Smooth muscle cell (in vitro differentiated cells): ENCODE data around the gene PAXIP1. TPM values are rescaled to one million over a fixed set of nuclear protein-coding genes. Genes with fewer than 3 reads are reported as not detected.

Experiments
- DNase-seq: peaks from one replicate; lab custom pipeline; 2025; ENCODE audit not compliant: unreplicated experiment; lab: John Stamatoyannopoulos, UW
- H2AFZ ChIP-seq: fragments of 200-600 bp; sonication (generic); 2 replicates; pipeline ENCODE4 v1.6.0; 2016; ENCODE audit warnings: antibody characterized with exemption, low read depth, mild to moderate bottlenecking
- H3F3A ChIP-seq: fragments of 200-600 bp; sonication (generic); 2 replicates; pipeline ENCODE4 v1.6.0; 2017; ENCODE audit warnings: antibody characterized with exemption, low read depth
- H3K27ac ChIP-seq: fragments of 200-600 bp; sonication (generic); 2 replicates; pipeline ENCODE4 v1.5.1; 2016; ENCODE audit warnings: low read depth, mild to moderate bottlenecking
- H3K27me3 ChIP-seq: fragments of 200-600 bp; sonication (generic); 2 replicates; pipeline ENCODE4 v1.6.1; 2016; ENCODE audit warnings: low read depth, mild to moderate bottlenecking
- H3K36me3 ChIP-seq: fragments of 200-600 bp; sonication (generic); 2 replicates; pipeline ENCODE4 v1.5.1; 2016; ENCODE audit warnings: low read depth
- H3K4me1 ChIP-seq: fragments of 200-600 bp; sonication (generic); 2 replicates; pipeline ENCODE4 v1.5.1; 2016; ENCODE audit warnings: low read depth
- H3K4me2 ChIP-seq: fragments of 200-600 bp; sonication (generic); 2 replicates; pipeline ENCODE4 v1.6.0; 2016; ENCODE audit warnings: mild to moderate bottlenecking
- H3K4me3 ChIP-seq: fragments of 200-600 bp; sonication (generic); 2 replicates; pipeline ENCODE4 v1.5.1; 2016; ENCODE audit warnings: mild to moderate bottlenecking
- H3K79me2 ChIP-seq: fragments of 200-600 bp; sonication (generic); 2 replicates; pipeline ENCODE4 v1.6.0; 2016; ENCODE audit warnings: low read depth, mild to moderate bottlenecking
- H3K9ac ChIP-seq: fragments of 200-600 bp; sonication (generic); 2 replicates; pipeline ENCODE4 v1.6.0; 2016; ENCODE audit warnings: low read depth
- H3K9me3 ChIP-seq: fragments of 200-600 bp; sonication (generic); replicated peaks from 2 replicates; pipeline ENCODE4 v1.5.1; 2016; ENCODE audit warnings: low read depth
- H4K20me1 ChIP-seq: fragments of 200-600 bp; sonication (generic); 2 replicates; pipeline ENCODE4 v1.6.0; 2016; ENCODE audit warnings: low read depth
- WGBS: methylation state at CpG from one replicate; pipeline ENCODE4 v1.1.7; 2016; ENCODE audit warnings: low lambda C conversion rate; 5-methylcytosine and 5-hydroxymethylcytosine counted together
- polyA plus RNA-seq: library from polyadenylated mRNA; unstranded; fragments of >200 nt; fragmentation: Nextera tagmentation; extraction: Ambion mirVana; gene quantifications from 2 replicates; pipeline ENCODE4 v1.2.1, GENCODE V29; 2016
- total RNA-seq: library from RNA; depleted of rRNA; stranded (reverse); fragments of >200 nt; gene quantifications from 2 replicates; pipeline ENCODE4 v1.2.3, GENCODE V29; 2014
- TF ChIP-seq, protein P1 (sequence below): fragments of 200-600 bp; sonication (generic); IDR thresholded peaks from 2 replicates; pipeline ENCODE4 v1.5.1; 2017; ENCODE audit warnings: borderline replicate concordance, mild to moderate bottlenecking, antibody characterized with exemption; ENCODE audit not compliant: insufficient read depth, poor library complexity, severe bottlenecking

The PAXIP1 gene
- total and polyA plus RNA-seq, 2 experiments from 2014 or later, result 1.8 to 7.1 TPM

DNA sequence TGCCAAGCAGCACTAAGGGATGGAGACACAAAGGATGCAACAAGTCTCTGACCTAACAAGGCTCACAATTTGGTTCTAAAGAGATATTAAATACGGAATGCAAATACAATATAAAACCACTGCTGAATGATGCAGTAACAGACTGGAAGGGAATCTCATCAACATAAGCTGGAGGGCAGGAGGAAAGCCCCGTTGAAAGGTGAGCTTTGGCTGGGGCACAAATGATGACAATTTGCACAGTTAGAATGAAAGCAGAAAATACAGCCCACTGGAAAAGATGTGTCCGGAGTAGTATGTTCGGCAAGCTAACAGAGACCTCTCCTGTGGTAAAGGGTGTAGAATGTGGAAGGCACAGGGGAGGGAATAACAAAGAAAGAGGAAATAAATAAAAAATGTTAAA, 26.1 kb downstream of the PAXIP1 start:
- Histone ChIP-seq H3K4me1 (no peaks in the 10 kb centered on the region), H3K79me2 (no peaks in the 10 kb centered on the region), H4K20me1 (peaks cover 7% of the 10 kb centered on the region), H3K36me3 (peaks cover 9% of the 10 kb centered on the region), H3K27me3 (no peaks in the 10 kb centered on the region), H3K9me3 (no peaks in the 10 kb centered on the region), H3F3A (no peaks in the 10 kb centered on the region), H3K27ac (no peak overlapping the region), H3K4me3 (no peak overlapping the region), H3K9ac (no peak overlapping the region), H2AFZ (no peak overlapping the region), H3K4me2 (no peak overlapping the region)
- TF ChIP-seq, protein P1, sequence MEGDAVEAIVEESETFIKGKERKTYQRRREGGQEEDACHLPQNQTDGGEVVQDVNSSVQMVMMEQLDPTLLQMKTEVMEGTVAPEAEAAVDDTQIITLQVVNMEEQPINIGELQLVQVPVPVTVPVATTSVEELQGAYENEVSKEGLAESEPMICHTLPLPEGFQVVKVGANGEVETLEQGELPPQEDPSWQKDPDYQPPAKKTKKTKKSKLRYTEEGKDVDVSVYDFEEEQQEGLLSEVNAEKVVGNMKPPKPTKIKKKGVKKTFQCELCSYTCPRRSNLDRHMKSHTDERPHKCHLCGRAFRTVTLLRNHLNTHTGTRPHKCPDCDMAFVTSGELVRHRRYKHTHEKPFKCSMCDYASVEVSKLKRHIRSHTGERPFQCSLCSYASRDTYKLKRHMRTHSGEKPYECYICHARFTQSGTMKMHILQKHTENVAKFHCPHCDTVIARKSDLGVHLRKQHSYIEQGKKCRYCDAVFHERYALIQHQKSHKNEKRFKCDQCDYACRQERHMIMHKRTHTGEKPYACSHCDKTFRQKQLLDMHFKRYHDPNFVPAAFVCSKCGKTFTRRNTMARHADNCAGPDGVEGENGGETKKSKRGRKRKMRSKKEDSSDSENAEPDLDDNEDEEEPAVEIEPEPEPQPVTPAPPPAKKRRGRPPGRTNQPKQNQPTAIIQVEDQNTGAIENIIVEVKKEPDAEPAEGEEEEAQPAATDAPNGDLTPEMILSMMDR, result no peak
- no peak for DNase-seq
- 97% methylated on average over 4 of the region's 4 CpGs for WGBS

DNA sequence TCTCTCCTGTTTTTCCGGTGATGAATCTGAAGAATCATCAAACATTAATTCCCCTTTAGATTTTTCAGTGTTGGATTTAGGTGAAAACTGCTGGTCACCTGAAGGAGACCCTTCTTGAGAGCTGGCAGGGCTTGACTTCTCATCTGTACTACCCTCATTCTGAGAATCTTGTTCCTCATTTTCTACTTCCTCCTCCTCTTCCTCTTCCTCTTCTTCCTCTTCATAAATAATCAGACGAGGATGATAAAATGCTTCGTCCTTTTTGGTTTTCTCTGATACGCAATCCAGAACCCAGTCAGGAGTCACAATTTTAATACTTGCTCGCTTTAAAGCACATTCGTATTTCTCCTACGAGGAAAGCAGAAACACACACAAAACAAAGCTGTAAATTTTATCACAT, 26.9 kb downstream of the PAXIP1 start:
- Histone ChIP-seq H3K79me2 (no peaks in the 10 kb centered on the region), H3K27me3 (no peaks in the 10 kb centered on the region), H3K4me1 (no peaks in the 10 kb centered on the region), H3K4me2 (no peak overlapping the region), H4K20me1 (peaks cover 13% of the 10 kb centered on the region), H3K9ac (no peak overlapping the region), H3F3A (no peaks in the 10 kb centered on the region), H3K36me3 (peaks cover 9% of the 10 kb centered on the region), H3K4me3 (no peak overlapping the region), H3K27ac (no peak overlapping the region), H3K9me3 (no peaks in the 10 kb centered on the region), H2AFZ (no peak overlapping the region)
- TF ChIP-seq, protein P1, result no peak
- no peak for DNase-seq
- WGBS, result 95% methylated on average over 7 of the region's 7 CpGs

DNA sequence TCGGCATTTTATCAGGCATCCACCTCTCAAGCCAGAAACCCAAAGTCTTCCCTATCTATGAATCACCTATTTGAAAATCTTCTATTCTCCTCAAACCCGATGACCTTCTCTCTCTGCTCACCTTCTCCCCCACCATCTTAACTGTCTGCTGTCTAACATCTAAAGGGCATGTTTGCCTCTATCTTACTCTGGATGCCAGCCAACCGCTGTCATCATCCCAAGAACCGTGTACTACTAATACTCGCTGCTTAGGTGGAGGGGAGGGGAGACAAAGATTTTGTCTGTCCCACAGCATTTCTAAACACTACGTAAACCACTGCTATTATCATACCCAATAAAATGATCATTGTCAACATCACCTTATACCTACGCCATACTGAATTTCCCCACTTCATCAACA, 29.5 kb downstream of the PAXIP1 start:
- H3K4me3 ChIP-seq, result no peak overlapping the region
- H2AFZ ChIP-seq, result no peak overlapping the region
- H3K9ac ChIP-seq, result no peak overlapping the region
- TF ChIP-seq, protein P1, result no peak
- no peak overlapping the region for H3K27ac ChIP-seq
- no peak for DNase-seq
- no peaks in the 10 kb centered on the region for H3K27me3 ChIP-seq
- no peak overlapping the region for H3K4me2 ChIP-seq
- H3K4me1 ChIP-seq, result no peaks in the 10 kb centered on the region
- WGBS, result 93% methylated on average over 7 of the region's 7 CpGs
- peaks cover 9% of the 10 kb centered on the region for H4K20me1 ChIP-seq
- H3K9me3 ChIP-seq, result no peaks in the 10 kb centered on the region
- H3K79me2 ChIP-seq, result no peaks in the 10 kb centered on the region
- no peaks in the 10 kb centered on the region for H3F3A ChIP-seq
- H3K36me3 ChIP-seq, result peaks cover 9% of the 10 kb centered on the region

DNA sequence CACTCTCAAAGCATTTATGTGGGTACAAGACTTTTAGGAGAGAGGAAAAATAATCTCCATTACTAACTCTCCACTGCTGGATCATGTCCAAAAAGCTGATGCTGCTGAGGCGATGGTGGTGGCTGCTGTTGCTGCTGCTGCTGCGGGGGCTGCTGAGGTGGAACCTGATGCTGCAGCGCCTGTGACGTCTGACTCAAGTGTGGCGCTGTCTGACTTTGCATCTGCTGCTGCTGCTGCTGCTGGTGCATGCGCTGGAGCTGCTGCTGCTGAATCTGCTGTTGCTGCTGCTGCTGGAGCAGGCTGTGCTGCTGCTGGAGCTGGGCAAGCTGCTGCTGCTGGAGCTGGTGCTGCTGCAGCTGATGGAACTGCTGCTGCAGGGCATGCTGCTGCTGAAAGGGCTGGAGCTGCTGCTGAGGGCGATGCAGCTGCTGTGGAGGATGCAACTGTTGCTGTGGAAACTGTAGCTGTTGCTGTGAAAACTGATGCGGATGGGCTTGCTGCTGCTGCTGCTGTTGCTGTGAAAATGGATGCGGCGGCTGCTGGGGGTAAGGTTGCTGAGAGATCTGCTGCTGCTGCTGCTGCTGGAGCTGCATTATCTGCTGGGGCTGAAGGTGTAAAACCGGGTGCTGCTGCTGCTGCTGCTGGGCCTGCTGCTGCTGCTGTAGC, 34.5 kb downstream of the PAXIP1 start:
- TF ChIP-seq, protein P1, result no peak
- DNase-seq, result no peak
- 91% methylated on average over 11 of the region's 11 CpGs for WGBS
- Histone ChIP-seq H2AFZ (no peak overlapping the region), H3K36me3 (peaks cover 2% of the 10 kb centered on the region), H3K4me1 (no peaks in the 10 kb centered on the region), H3K9ac (no peak overlapping the region), H3K4me2 (no peak overlapping the region), H3K4me3 (no peak overlapping the region), H3K27ac (no peak overlapping the region), H3K79me2 (no peaks in the 10 kb centered on the region), H4K20me1 (peaks cover 9% of the 10 kb centered on the region), H3F3A (no peaks in the 10 kb centered on the region), H3K27me3 (no peaks in the 10 kb centered on the region), H3K9me3 (no peaks in the 10 kb centered on the region)
